Keratinocyte (primary cell): ENCODE data around the gene DDX51.

Experiments used
- EZH2 ChIP-seq: IDR thresholded peaks from one replicate; pipeline ENCODE4 v1.6.1; 2012; ENCODE audit warnings: inconsistent platforms, mild to moderate bottlenecking, low read length, moderate library complexity
- TF ChIP-seq, protein P1 (sequence below), 3 experiments: IDR thresholded peaks in 1 of 3; conservative IDR thresholded peaks in 1 of 3; optimal IDR thresholded peaks in 1 of 3; 2 replicates in 2 of 3; 3 replicates in 1 of 3; pipeline versions ENCODE3 to v1.5.1; 2011; ENCODE audit warnings: low read length in 3 of 3, mild to moderate bottlenecking in 3 of 3, moderate library complexity in 2 of 3, control low read depth in 1 of 3, inconsistent platforms in 1 of 3; ENCODE audit not compliant: insufficient read depth in 2 of 3; ENCODE audit errors: extremely low read depth in 1 of 3

DNA sequence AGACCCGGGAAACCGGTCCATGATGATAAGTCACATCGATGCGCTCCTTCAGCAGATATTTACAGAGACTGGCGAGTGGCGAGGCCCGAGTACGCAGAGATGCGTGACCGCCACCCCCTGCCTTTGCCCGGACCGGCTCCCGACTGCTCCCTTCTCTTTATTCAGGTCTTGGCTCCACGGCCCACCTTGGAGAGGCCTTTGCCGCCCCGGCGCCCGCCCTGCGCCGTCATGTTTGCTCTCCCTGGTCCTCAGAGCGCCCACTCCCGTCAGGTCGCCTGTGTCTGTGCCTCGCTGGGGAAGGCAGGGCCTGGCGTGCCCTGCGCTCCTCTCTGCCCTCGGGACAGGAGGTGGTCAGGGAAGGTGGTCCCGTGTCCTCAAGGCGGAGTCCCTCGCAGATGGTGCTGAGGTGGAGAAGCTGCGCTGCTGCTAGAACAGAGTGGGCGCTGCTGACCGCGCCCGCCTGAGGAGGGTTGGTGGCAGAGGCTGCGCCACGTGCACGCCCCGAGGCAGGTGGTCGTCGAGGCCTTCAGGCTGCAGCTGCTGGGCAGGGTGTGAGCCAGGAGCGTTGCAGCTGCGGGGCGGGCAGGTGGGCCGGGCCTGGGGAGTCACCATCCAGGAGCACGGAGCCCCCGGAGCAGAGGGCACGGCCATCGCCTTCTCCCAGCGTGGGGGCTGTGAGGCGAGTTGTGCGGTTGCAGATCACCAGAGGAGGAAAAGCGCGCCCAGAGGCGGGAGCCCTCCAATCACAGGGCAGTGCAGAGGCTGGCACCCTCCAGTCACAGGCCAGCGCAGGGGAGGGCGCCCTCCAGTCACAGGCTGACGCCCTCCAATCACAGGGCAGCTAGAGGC, 27.2 kb downstream of the DDX51 start:
- TF ChIP-seq, protein P1, sequence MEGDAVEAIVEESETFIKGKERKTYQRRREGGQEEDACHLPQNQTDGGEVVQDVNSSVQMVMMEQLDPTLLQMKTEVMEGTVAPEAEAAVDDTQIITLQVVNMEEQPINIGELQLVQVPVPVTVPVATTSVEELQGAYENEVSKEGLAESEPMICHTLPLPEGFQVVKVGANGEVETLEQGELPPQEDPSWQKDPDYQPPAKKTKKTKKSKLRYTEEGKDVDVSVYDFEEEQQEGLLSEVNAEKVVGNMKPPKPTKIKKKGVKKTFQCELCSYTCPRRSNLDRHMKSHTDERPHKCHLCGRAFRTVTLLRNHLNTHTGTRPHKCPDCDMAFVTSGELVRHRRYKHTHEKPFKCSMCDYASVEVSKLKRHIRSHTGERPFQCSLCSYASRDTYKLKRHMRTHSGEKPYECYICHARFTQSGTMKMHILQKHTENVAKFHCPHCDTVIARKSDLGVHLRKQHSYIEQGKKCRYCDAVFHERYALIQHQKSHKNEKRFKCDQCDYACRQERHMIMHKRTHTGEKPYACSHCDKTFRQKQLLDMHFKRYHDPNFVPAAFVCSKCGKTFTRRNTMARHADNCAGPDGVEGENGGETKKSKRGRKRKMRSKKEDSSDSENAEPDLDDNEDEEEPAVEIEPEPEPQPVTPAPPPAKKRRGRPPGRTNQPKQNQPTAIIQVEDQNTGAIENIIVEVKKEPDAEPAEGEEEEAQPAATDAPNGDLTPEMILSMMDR (optimal IDR thresholded peaks at IDR 0.05 in 1 of 3, IDR thresholded peaks at IDR 0.05 in 1 of 3, conservative IDR thresholded peaks at IDR 0.05 in 1 of 3; ENCODE audit: extremely low read depth in 1 of 3, insufficient read depth in 2 of 3, low read length in 3 of 3): no peak
- no peak for TF ChIP-seq EZH2
